ENCODE results near the gene KIAA1191.

KIAA1191 gene

GRCh38 chr5:176383248-176383905, 21.8 kb upstream of the KIAA1191 start:
- Histone ChIP-seq H4K20me1 (ENCODE audit: insufficient read depth, low read length, poor library complexity, severe bottlenecking) (no peaks in the 10 kb centered on the region), H3K79me2 (ENCODE audit: insufficient read depth, low read length) (peaks cover 29% of the 10 kb centered on the region), H3K36me3 (ENCODE audit: insufficient read depth, low read length) (peaks cover 4% of the 10 kb centered on the region; the same call in 1 of the 2 replicates), H2AFZ (ENCODE audit: low read length) (no peak overlapping the region), H3K4me3 (ENCODE audit: low read length, poor library complexity, severe bottlenecking) (no peak overlapping the region), H3K4me1 (ENCODE audit: insufficient read depth, low read length, poor library complexity, severe bottlenecking) (peaks cover 6% of the 10 kb centered on the region), H3K9me2 (replicated peaks; ENCODE audit: low read depth, low read length) (no peaks in the 10 kb centered on the region), H3F3A (ENCODE audit: low read depth) (no peaks in the 10 kb centered on the region), H3K9ac (ENCODE audit: low read depth, low read length, poor library complexity, severe bottlenecking) (no peak overlapping the region), H3K9me3 (ENCODE audit: insufficient read depth, low read depth, low read length) (no peaks in the 10 kb centered on the region), H3K27me3 (ENCODE audit: insufficient read depth, low read length, poor library complexity, severe bottlenecking) (no peaks in the 10 kb centered on the region), H3K4me2 (ENCODE audit: low read depth, low read length, poor library complexity, severe bottlenecking) (no peak overlapping the region)
- no peak for TF ChIP-seq CTCF (conservative IDR thresholded peaks at IDR 0.05; ENCODE audit: low read length)
- TF ChIP-seq EZH2phosphoT487 (IDR thresholded peaks at IDR 0.05; ENCODE audit: borderline replicate concordance), result no peak

GRCh38 chr5:176382721-176383120, 21.2 kb upstream of the KIAA1191 start:
- Histone ChIP-seq H3K36me3 (ENCODE audit: insufficient read depth, low read length) (peaks cover 4% of the 10 kb centered on the region; the same call in 1 of the 2 replicates), H3K4me2 (ENCODE audit: low read depth, low read length, poor library complexity, severe bottlenecking) (no peak overlapping the region), H3K27me3 (ENCODE audit: insufficient read depth, low read length, poor library complexity, severe bottlenecking) (no peaks in the 10 kb centered on the region), H3K9me2 (replicated peaks; ENCODE audit: low read depth, low read length) (no peaks in the 10 kb centered on the region), H4K20me1 (ENCODE audit: insufficient read depth, low read length, poor library complexity, severe bottlenecking) (no peaks in the 10 kb centered on the region), H3K9me3 (ENCODE audit: insufficient read depth, low read depth, low read length) (no peaks in the 10 kb centered on the region), H3K4me3 (ENCODE audit: low read length, poor library complexity, severe bottlenecking) (no peak overlapping the region), H3F3A (ENCODE audit: low read depth) (no peaks in the 10 kb centered on the region), H2AFZ (ENCODE audit: low read length) (no peak overlapping the region), H3K4me1 (ENCODE audit: insufficient read depth, low read length, poor library complexity, severe bottlenecking) (peaks cover 6% of the 10 kb centered on the region), H3K9ac (ENCODE audit: low read depth, low read length, poor library complexity, severe bottlenecking) (no peak overlapping the region), H3K79me2 (ENCODE audit: insufficient read depth, low read length) (peaks cover 22% of the 10 kb centered on the region)
- no peak for TF ChIP-seq EZH2phosphoT487 (IDR thresholded peaks at IDR 0.05; ENCODE audit: borderline replicate concordance)
- no peak for TF ChIP-seq CTCF (conservative IDR thresholded peaks at IDR 0.05; ENCODE audit: low read length)

DNA sequence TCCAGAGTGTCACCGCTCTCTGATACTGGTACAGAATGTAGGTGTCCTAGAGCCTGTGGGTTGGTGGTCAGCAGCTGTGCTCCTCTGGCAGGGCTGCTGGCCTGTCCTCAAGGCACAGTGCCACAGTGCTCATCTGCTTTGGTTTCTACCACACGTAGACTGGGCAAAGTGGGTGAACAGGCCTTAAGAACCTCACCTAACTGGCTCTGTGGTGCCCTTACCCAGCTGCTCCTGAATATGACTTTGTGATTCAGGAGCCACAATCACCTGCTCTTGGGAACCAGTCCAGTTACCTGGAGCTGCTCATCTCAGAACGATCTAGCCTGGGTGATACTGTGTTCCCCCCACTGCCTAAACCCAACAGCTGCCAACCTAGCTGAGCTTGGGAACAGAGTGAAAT, 20.4 kb upstream of the KIAA1191 start:
- no peak overlapping the region for H3K4me3 ChIP-seq (ENCODE audit: low read length, poor library complexity, severe bottlenecking)
- H3K36me3 ChIP-seq (ENCODE audit: insufficient read depth, low read length), result peaks cover 4% of the 10 kb centered on the region; the same call in 1 of the 2 replicates
- H2AFZ ChIP-seq (ENCODE audit: low read length), result no peak overlapping the region
- H3K27me3 ChIP-seq (ENCODE audit: insufficient read depth, low read length, poor library complexity, severe bottlenecking), result no peaks in the 10 kb centered on the region
- no peak overlapping the region for H3K9ac ChIP-seq (ENCODE audit: low read depth, low read length, poor library complexity, severe bottlenecking)
- H3F3A ChIP-seq (ENCODE audit: low read depth), result no peaks in the 10 kb centered on the region
- no peaks in the 10 kb centered on the region for H3K9me3 ChIP-seq (ENCODE audit: insufficient read depth, low read depth, low read length)
- no peak for TF ChIP-seq CTCF (conservative IDR thresholded peaks at IDR 0.05; ENCODE audit: low read length)
- no peak for TF ChIP-seq EZH2phosphoT487 (IDR thresholded peaks at IDR 0.05; ENCODE audit: borderline replicate concordance)
- no peaks in the 10 kb centered on the region for H3K9me2 ChIP-seq (replicated peaks; ENCODE audit: low read depth, low read length)
- H4K20me1 ChIP-seq (ENCODE audit: insufficient read depth, low read length, poor library complexity, severe bottlenecking), result no peaks in the 10 kb centered on the region
- peaks cover 15% of the 10 kb centered on the region for H3K79me2 ChIP-seq (ENCODE audit: insufficient read depth, low read length)
- no peak overlapping the region for H3K4me2 ChIP-seq (ENCODE audit: low read depth, low read length, poor library complexity, severe bottlenecking)
- peaks cover 6% of the 10 kb centered on the region for H3K4me1 ChIP-seq (ENCODE audit: insufficient read depth, low read length, poor library complexity, severe bottlenecking)

All from Loucy (cell line).